Stimulated activated CD8-positive, alpha-beta memory T cell treated with anti-CD3 and anti-CD28 coated beads, Interleukin-7, amount 100 ng/mL, for 4 hours (primary cell): ENCODE data around the gene EAF2.
A peak's percentile ranks its signal among the peaks of the same experiment; 100 is the strongest.
"Not testable (repeated sequence)": the region's sequence is repeated elsewhere in the genome, so short reads cannot be mapped to it uniquely, and the experiment has no call there.

Source experiments
- DNase-seq, 2 donors: peaks; one replicate each; pipeline ENCODE4 v3.0.0-alpha.2; 2020; ENCODE audit warnings: low read depth in 2 of 2

The EAF2 gene

DNA sequence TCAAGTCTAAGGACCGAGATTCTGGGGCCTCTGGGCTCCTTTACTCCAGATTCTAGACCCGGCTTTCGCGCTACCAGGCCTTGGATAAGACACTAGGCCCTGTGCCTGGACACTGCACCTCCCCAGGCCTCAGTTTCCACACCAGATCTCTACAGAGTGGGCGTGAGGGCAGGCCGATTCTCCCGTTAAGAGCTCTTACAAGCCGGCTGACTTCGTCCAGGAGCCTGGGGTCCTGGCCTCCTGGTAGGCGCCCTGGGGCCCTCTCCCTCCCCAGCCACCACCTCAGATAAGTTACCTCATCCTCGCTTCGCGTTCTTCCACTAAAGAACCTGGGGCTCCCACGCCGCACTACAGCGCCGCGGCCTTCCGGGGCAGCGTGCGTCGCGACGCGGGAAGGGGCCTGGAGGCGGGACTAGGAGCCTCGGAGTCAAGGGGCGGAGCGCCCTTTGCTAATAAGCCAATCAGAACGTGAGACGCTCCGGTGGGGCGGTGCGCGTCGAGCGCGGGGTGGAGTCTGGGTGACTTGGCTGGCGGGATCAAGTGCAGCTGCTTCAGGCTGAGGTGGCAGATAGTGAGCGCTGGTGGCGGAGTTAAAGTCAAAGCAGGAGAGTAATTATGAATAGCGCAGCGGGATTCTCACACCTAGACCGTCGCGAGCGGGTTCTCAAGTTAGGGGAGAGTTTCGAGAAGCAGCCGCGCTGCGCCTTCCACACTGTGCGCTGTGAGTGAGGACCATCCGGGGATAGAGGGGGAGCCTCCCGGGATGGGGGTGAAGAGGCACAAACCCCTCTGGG lies at the start of gene EAF2, which contains the start of gene IQCB1:
Gene EAF2 (plus strand): TSS at position 539 of the 794 bp plus-strand sequence. CDS start 77 bp downstream, at position 616.
Gene IQCB1 (minus strand): TSS at position 390 of the 794 bp plus-strand sequence. CDS start 6,100 bp downstream, outside the sequence.
- peak; percentile 89 to 92 for DNase-seq

DNA sequence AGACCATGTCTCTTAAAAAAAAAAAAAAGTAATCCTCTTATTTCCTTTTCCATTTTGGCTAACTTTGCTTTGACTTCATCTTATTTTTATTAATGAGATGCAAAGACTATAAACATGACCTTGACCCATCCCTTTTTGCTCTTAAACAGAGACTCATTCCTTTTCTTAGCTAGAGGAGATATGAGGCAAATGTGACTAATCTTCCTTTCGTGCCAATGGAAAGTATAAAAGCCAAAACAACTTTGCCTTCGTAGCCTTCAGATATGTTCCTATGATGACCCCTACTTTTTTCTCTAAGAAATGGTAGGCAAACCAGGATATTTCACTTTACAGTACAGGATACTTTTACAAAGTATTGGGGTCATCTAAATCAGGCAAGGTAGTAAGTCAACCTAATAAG lies 48.5 kb upstream of the EAF2 start:
- no peak for DNase-seq

DNA sequence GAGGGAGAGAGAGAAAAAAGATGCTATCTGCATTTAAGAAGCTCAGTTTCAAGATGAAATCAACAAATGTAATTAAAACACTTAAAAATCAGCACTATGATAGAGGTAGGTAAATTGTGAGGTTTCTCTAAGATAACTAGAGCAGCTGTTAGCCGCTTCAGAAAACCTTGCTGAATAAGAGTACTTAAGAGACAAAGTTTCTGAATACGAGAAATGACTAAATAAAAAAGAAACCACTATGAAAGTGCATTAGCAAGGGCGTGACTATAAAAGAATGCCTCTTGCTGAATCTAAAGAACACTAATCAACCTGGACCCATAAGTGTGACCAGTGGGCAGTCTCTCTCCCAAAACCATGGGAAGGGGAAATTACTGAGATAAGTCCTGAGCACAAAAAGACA lies 41.9 kb upstream of the EAF2 start:
- no peak for DNase-seq

DNA sequence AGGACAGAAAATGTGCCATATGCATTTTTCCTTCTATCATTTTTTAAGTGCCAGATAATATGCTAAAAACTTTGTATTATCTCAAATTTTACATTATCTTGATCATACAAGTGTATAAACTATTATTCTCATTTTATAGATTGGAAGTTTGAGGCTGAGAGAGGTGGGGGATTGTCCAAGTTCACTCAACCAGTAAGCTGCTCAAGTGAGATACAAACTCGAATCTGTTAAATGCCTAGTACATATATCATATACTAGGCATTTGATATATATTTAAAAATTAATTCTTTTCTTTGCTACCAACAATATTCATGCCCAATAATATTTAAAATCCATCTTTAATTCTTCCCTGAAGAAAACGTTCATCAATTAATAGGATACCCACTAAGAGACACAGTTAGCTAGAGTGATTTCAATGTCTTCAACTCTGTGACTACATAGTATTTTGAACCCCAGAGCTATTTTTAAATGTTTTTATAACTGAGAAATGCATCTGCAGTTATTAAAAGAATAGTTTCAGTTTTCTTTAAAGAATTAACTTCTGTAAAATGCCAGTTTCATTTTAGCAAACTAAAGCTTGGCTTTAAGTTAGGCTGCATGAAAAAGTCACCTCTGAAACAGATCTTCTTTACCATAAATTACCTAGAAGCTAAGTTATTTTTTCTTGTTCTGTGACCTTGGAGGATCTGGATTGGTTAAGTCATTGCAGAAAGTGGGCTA lies 40.6 kb upstream of the EAF2 start:
- DNase-seq, result no peak

DNA sequence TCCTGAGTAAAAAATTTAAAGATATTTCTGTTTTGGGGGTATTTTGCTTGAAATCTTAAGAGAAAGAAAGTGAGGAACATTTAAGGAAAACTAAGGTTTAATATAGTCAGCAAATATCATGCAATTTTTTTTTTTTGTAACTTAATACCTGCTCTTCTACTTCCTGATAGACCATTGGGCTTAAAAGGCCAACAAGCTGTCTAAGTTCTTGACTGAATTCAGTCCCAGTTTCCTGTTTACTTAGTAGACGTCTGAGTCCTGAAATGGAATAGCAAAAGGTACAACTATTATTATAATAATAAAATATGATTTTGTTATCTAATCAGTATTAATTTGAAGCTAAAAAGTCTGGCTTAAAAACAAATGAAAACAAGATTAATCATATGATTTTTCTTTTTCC lies 38.0 kb upstream of the EAF2 start:
- no peak for DNase-seq

DNA sequence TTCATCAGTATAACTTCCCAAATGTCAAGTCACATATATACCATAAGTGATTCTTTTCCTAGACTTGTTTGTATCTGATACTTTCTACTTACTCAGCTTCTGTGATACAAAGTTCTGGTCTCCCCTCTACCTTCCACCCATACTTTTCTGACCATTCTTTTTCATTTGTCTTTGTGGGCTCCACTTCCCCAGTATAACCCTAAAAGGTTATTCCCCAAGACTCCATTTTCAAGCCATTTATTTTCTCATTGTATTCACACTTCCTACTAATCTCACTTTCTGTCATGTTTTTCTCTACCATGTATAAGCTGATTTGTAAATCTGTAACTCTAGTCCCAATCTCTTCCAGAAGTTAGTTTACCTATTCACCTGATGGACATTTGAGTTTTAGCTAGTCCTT lies 34.1 kb upstream of the EAF2 start:
- no peak for DNase-seq

DNA sequence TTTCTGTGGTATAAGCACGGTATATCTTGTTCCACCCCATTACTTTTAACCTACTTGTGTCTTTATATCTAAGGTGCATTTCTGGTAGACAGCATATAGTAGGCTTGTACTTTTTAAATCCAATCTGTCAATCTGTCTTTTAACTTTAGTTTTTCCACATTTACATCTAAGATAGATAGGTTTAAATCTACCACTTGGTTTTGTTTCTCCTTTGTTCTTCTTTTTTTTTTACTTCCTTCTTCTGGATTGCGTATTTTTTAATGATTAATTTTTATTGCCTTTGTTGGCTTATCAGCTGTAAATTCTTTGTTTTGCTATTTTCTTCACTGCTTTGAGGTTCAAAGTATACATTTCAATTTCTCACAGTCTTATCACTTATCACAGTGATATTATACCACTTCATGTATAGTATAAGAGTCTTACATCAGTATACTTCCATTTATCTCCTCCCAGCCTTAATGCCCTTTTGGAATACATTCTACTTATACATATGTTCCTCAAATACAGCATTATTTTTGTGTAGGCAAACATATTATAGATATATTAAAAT lies 31.2 kb upstream of the EAF2 start:
- DNase-seq, result no peak

DNA sequence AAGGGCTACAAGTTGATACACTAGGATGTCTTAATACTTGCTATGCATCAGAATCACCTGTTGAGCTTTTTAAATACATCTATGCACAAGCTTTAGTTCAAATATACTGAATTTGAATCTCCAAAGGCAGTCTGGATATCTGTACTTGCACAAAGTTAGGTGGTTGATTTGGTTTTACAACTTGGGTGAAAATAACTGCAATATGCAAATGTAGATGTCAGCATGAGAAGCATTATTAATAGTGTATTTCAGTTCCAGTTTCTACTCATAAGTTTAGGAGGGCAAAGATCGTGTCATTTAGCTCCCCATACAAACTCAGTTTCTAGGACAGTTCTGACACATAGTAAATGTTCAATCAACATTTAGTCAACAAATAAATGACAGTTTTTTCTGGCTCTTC lies 25.8 kb upstream of the EAF2 start:
- no peak for DNase-seq

DNA sequence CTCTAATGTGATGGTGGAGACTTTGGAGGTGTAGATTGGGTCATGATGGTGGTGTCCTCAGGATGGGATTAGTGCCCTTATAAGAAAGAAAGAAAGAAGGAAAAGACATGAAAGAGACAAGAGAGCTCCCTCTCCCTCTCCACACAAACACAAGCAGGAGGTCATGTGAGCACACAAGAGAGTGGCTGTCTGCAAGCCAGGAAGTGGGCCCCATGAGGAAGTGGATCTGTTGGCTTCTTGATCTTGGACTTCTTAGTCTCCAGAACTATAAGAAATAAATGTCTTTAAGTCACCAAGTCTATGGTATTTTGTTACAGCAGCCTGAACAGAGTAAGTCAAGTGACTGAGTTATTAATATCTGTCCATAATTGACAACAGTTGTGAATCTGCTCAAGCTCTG lies 17.3 kb upstream of the EAF2 start:
- DNase-seq, result no peak

DNA sequence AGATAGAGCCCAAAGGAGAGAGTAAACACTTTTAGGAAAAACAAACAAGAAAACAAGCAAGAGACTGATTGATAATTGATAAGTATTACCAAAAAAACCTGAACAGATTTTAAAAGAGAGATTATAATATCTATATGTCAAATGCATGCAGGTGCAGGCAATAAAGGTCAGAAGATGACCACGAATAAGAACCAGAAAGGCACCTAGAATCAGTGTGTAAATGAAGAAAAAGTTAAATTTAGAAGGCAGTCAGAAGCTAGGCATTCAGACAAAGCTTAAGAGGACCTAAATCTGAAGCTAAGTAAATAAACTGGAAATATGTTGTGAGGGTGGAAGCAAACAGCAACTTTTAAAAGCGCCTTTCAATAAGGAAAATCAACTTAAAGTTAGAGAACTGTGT lies 16.4 kb upstream of the EAF2 start:
- no peak for DNase-seq

DNA sequence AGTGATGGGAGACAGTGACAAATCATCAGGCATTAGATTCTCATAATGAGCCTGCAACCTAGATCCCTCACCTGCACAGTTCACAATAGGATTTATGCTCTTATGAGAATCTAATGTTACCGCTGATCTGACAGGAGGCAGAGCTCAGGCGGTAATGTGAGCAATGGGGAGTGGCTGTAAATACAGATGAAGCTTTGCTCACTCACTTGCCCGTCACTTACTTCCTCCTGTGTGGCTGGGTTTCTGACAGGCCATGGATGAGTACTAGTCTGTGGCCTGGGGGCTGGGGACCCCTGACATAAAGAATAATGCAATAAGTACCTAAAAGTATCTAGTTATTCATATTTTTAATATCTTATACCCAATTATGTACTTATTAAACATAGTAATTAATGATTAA lies 15.8 kb upstream of the EAF2 start:
- DNase-seq, result no peak

DNA sequence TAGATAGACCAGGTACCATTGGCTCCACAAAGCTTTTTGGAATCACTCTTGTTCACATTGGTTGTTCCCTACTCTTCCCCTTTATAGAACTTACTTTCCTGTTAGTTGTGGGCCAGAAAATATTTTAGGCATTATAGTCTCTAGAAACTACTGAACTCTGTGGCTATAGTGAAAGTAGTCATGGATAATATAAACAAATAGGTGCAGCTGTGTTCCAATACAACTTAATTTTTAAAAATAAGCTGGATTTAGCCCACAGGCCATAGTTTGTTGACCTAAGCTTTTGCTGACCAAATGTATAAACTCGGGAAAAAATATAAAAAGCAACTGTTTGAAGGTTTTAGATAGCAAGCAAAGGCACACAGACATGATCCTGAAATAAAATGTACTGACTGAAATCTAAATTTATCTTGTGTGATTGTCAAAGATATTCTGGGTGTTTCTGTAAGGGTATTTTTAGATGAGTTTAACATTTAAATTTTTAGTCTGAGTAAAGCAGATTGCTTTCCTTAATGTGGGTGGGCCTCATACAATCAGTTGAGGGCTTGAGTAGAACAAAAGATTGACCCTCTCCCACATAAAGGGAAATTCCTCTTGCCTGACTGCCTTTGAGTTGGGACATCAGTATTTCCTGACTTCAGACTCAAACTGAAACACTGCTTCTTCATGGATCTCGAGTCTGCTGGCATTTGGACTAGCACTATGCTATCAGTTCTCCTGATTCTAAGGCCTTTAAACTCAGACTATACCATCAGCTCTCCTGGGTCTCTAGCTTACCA lies 13.4 kb upstream of the EAF2 start:
- no peak for DNase-seq

DNA sequence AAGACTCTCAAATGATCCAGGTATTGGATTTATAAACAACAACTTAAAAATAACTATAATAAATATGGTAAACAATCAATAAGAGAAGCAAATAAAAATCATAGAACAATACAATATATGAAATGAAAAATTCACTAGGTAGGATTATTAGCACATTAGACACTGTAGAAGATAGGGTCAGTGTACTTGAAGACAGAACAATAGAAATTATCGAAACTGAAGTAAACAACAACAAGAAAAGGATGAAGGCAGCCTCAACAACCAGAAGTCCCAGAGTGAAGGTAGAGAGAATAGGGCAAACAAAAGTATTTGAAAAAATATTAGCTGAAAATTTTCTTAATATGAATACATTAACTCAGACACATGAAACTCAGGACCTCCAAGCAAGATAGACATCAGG lies 12.0 kb upstream of the EAF2 start:
- DNase-seq, result no peak

DNA sequence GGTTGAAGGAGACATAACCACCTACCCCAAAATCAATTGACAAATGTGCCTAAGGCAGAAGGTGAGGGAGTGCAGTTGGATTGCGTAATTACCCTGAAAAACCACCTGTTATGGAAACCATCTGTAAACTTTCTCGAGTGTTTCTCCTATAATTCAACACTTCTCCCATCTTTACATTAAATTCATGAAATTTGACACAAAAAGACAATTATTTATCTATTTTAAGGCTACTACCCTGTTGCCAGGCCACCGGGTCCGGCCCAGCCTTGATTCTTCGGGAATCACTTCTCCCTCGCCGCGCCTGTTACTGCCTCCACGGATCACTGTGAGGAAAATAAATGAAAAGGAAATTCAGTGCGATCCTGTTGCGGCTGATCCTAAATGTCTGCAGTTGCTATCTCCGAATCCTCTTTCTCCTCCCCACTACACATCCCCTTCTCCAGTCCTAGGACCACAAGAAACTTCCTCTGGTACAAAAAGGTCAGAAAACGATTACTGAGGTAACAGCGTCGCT lies 795 bp upstream of the EAF2 start:
- no peak for DNase-seq

DNA sequence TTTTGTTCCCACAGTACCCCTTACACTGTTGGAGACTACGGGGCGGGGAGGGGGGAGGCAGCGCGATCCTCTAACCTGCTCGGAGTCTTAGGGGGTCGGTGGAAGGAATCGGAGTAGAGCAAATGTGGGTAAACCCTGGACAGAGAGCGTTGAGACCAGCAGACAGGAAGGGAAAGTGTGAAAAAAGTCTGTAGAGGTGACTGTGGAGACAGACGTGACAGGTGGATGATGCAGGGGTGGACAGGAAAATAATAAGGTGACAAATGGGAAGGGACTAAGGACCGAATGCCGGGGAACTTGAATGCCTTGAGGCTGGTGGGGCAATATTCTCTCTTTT lies 424 bp downstream of the EAF2 start:
- DNase-seq, result no peak

DNA sequence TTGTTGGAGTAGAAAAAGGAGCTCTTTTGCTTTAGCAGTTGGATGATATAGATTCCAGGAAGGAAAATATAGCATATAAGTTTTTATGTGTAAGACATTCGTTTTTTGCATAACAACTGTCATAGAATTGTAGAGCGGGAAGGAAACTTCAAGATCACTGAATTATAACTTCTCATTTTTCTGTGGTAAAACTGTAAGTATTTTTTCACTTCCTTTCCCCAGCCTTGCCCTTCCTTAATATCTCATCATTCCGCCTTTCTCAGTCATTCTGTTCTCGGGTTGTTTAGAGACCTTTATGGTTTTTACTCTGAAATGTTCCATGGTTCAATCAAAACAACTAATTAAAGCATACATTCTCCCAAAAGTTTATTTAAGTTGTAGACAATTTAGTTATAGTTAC lies 1.1 kb downstream of the EAF2 start:
- no peak for DNase-seq

DNA sequence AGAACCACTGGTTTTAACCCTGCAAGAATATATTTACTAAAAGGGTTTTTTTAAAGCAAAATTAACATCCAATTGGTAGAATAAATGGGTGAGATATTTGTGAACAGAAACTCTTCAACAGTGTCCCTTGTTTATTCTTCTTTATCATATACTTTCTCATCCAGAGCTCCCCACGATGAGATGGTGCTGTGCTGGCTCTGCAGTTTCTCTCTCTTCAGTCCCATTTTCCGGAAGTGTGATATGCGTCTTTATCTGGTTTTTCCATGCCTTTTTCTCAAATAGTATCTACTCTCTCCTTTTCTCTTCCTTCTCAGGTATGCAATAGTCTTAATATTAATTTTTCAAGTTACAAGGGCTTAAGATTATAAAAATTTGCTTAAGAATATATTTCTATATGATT lies 1.5 kb downstream of the EAF2 start:
- DNase-seq, result no peak

DNA sequence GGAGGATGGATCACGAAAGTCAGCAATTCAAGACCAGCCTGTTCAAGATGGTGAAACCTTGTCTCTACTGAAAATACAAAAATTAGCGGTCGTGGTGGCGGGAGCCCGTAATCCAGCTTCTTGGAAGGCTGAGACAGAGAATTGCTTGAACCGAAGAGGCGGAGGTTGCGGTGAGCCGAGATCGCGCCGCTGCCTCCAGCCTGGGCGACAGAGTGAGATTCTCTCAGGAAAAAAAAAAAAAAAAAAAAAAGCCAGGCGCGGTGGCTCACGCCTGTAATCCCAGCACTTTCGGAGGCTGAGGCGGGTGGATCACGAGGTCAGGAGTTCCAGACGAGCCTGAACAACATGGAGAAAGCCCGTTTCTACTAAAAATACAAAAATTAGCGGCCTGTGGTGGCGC lies 5.0 kb downstream of the EAF2 start:
- no peak for DNase-seq

DNA sequence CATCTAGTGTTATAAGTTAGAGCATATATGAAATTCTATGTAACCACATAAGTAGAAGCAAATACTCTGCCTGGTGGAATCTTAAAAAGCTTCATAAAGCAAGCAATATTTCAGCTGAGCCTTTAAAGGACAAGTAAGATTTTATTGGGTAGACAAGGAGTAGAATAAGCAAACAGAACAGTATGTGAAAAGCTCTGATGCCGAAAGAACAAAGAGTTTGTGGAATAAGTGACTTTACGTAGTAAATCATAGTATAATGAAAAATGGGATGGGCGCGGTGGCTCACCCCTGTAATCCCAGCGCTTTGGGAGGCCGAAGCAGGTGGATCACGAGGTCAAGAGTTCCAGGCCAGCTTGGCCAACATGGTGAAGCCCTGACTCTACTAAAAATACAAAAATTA lies 9.9 kb downstream of the EAF2 start:
- DNase-seq, result no peak

DNA sequence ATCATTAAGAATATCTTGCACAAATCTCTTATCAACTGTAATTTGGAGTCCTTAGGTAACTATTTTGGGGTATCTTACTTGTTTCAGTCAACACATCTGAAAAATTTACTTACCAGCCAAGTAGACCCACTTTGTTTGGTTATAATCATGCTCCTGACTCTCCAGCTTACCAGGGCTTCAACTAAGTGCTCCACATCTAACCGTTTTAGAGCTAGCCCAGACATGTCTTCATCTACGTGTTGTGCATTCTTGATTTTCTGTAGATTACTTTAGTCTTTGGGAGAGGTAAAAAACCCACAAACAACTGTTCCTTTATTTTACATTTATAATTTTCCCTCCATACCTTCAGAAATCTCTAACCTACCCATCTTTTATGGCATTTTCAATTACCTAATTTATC lies 17.2 kb downstream of the EAF2 start:
- no peak for DNase-seq

DNA sequence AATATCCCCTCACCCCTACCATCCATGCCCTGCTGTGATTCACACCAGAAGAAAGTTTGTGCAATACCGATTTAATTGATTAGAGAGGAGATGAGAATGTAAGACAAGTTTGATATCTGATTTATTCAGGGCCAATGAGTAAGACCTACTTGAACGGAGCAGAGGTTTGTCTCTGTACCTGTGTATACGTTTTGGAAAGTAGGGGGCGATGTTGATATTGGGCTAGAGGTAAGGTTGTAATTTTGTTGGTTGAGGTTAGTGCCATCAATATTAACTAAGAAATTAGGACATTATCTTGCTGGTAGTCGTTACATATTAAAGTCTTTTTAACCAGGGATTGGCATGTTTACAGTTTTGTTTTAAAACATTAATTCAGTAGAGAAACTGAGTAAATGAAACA lies 20.5 kb downstream of the EAF2 start:
- DNase-seq, result no peak

DNA sequence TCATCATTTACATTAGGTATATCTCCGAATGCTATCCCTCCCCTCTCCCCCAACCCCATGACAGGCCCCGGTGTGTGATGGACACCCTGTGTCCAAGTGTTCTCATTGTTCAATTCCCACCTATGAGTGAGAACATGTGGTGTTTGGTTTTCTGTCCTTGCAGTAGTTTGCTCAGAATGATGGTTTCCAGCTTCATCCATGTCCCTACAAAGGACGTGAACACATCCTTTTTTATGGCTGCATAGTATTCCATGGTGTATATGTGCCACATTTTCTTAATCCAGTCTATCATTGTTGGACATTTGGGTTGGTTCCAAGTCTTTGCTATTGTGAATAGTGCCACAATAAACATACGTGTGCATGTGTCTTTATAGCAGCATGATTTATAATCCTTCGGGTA lies 22.8 kb downstream of the EAF2 start:
- DNase-seq, result not testable (repeated sequence)
